Endothelial cell (in vitro differentiated cells): ENCODE results near the gene PIEZO1. TPM values are rescaled to one million over a fixed set of nuclear protein-coding genes. Genes with fewer than 3 reads are reported as not detected.

ENCODE experiments used
- DNase-seq: peaks from one replicate; pipeline ENCODE4 v3.0.0; 2021; ENCODE audit warnings: low spot score
- H3K27ac Mint-ChIP-seq: one replicate; pipeline ENCODE4 v1.8.0; 2021; ENCODE audit warnings: mixed read lengths, inconsistent platforms; ENCODE audit not compliant: unreplicated experiment
- H3K27me3 Mint-ChIP-seq: one replicate; pipeline ENCODE4 v1.8.0; 2021; ENCODE audit warnings: mild to moderate bottlenecking, moderate library complexity, mixed read lengths, inconsistent platforms; ENCODE audit not compliant: unreplicated experiment
- H3K36me3 Mint-ChIP-seq: one replicate; pipeline ENCODE4 v1.8.0; 2021; ENCODE audit warnings: mild to moderate bottlenecking, low read depth, mixed read lengths, inconsistent platforms; ENCODE audit not compliant: unreplicated experiment
- H3K4me1 Mint-ChIP-seq: one replicate; pipeline ENCODE4 v1.8.0; 2021; ENCODE audit warnings: mild to moderate bottlenecking, mixed read lengths, inconsistent platforms; ENCODE audit not compliant: unreplicated experiment
- H3K4me3 Mint-ChIP-seq: one replicate; pipeline ENCODE4 v1.8.0; 2021; ENCODE audit warnings: mild to moderate bottlenecking, mixed read lengths, inconsistent platforms; ENCODE audit not compliant: unreplicated experiment
- H3K9me3 Mint-ChIP-seq: one replicate; pipeline ENCODE4 v1.8.0; 2021; ENCODE audit warnings: mixed read lengths, inconsistent platforms; ENCODE audit not compliant: unreplicated experiment
- total RNA-seq: library from RNA; stranded (reverse); fragmentation: NEBNext Ultra II Directional; extraction: Animal tissue kit (Norgen Biotek cat#: 25700); gene quantifications from one replicate; pipeline ENCODE4 v1.2.1, GENCODE V29; 2021; ENCODE audit not compliant: unreplicated experiment
- TF ChIP-seq, protein P1 (sequence below): fragments of 200-600 bp; sonication (generic); IDR thresholded peaks from one replicate; pipeline ENCODE4 v1.5.0; 2021; ENCODE audit warnings: antibody characterized with exemption; ENCODE audit not compliant: unreplicated experiment

PIEZO1 gene
- total RNA-seq, 1 donor from 2014 or later: 428 TPM

GRCh38 chr16:88697831-88698615 lies 87.0 kb downstream of the PIEZO1 start:
- Mint-ChIP-seq H3K4me3 (peak overlapping the region; percentile 74), H3K27me3 (peaks cover 13% of the 10 kb centered on the region), H3K9me3 (no peaks in the 10 kb centered on the region), H3K36me3 (peaks cover 15% of the 10 kb centered on the region), H3K27ac (peak overlapping the region; percentile 84), H3K4me1 (peaks cover 31% of the 10 kb centered on the region)
- TF ChIP-seq, protein P1, sequence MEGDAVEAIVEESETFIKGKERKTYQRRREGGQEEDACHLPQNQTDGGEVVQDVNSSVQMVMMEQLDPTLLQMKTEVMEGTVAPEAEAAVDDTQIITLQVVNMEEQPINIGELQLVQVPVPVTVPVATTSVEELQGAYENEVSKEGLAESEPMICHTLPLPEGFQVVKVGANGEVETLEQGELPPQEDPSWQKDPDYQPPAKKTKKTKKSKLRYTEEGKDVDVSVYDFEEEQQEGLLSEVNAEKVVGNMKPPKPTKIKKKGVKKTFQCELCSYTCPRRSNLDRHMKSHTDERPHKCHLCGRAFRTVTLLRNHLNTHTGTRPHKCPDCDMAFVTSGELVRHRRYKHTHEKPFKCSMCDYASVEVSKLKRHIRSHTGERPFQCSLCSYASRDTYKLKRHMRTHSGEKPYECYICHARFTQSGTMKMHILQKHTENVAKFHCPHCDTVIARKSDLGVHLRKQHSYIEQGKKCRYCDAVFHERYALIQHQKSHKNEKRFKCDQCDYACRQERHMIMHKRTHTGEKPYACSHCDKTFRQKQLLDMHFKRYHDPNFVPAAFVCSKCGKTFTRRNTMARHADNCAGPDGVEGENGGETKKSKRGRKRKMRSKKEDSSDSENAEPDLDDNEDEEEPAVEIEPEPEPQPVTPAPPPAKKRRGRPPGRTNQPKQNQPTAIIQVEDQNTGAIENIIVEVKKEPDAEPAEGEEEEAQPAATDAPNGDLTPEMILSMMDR: peak; percentile 22
- no peak for DNase-seq

- TF ChIP-seq, protein P1: no peak
- peaks cover 11% of the 10 kb centered on the region for H3K36me3 Mint-ChIP-seq
- H3K9me3 Mint-ChIP-seq: no peaks in the 10 kb centered on the region
- no peak for DNase-seq
- H3K27ac Mint-ChIP-seq: peak overlapping the region; percentile 84
- peak overlapping the region; percentile 74 for H3K4me3 Mint-ChIP-seq
- H3K27me3 Mint-ChIP-seq: peaks cover 9% of the 10 kb centered on the region
- peaks cover 24% of the 10 kb centered on the region for H3K4me1 Mint-ChIP-seq
These were observed 87.7 kb downstream of the PIEZO1 start for GRCh38 chr16:88697116-88697830.

GRCh38 chr16:88696441-88696840 lies 88.6 kb downstream of the PIEZO1 start:
- Mint-ChIP-seq H3K9me3 (no peaks in the 10 kb centered on the region), H3K27ac (no peak overlapping the region), H3K27me3 (peaks cover 6% of the 10 kb centered on the region), H3K36me3 (peaks cover 11% of the 10 kb centered on the region), H3K4me3 (no peak overlapping the region), H3K4me1 (peaks cover 16% of the 10 kb centered on the region)
- no peak for DNase-seq
- TF ChIP-seq, protein P1: no peak

DNA sequence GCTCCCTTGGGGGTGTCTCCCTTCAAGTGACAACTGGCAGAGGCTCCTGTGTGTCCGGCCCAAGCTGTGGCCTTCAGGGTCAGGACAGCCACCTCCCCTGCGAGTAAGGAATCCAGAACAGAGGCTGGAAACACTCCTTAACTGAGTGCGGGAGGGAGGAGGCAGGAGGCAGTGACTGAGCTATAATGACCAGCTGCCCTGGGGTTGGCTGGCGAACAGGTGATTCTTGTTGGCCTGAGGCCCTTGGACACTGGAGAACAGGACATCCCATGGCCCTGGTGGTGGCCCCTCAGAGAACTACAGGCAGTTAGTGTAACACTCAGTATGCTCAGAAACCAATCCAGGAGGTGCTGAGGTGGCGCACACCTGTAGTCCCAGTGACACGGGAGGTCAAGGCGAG lies 89.3 kb downstream of the PIEZO1 start:
- no peak for DNase-seq
- H3K36me3 Mint-ChIP-seq: peaks cover 11% of the 10 kb centered on the region
- H3K4me3 Mint-ChIP-seq: no peak overlapping the region
- peaks cover 13% of the 10 kb centered on the region for H3K4me1 Mint-ChIP-seq
- TF ChIP-seq, protein P1: no peak
- H3K27me3 Mint-ChIP-seq: peaks cover 6% of the 10 kb centered on the region
- no peak overlapping the region for H3K27ac Mint-ChIP-seq
- no peaks in the 10 kb centered on the region for H3K9me3 Mint-ChIP-seq

DNA sequence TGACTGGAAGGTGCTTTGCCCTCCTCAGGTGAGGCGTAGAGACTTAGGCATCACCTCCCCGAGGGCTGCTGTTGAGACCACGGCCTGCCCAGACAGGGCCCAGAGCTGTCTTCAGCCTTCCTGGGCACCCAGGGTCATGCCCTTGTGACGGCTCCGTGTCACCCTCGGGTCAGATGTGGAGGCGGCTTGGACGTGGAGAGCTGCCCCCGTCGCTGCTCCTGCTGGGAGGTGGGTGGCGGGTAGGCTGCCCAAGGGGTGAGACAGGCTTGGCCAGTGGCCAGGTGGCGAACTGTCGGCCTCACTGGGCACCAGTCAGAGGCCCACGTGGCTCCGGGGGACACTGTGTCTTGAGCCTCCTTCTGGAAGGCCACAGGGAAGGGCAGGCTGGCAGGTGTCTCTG lies 89.8 kb downstream of the PIEZO1 start:
- H3K9me3 Mint-ChIP-seq: no peaks in the 10 kb centered on the region
- no peak for DNase-seq
- no peak overlapping the region for H3K4me3 Mint-ChIP-seq
- H3K4me1 Mint-ChIP-seq: peaks cover 12% of the 10 kb centered on the region
- TF ChIP-seq, protein P1: no peak
- no peak overlapping the region for H3K27ac Mint-ChIP-seq
- H3K36me3 Mint-ChIP-seq: peaks cover 11% of the 10 kb centered on the region
- peaks cover 10% of the 10 kb centered on the region for H3K27me3 Mint-ChIP-seq
